Measurements from ENCODE around the gene REXO1.
"Not testable (repeated sequence)": the region's sequence is repeated elsewhere in the genome, so short reads cannot be mapped to it uniquely, and the experiment has no call there.

Gene REXO1

DNA sequence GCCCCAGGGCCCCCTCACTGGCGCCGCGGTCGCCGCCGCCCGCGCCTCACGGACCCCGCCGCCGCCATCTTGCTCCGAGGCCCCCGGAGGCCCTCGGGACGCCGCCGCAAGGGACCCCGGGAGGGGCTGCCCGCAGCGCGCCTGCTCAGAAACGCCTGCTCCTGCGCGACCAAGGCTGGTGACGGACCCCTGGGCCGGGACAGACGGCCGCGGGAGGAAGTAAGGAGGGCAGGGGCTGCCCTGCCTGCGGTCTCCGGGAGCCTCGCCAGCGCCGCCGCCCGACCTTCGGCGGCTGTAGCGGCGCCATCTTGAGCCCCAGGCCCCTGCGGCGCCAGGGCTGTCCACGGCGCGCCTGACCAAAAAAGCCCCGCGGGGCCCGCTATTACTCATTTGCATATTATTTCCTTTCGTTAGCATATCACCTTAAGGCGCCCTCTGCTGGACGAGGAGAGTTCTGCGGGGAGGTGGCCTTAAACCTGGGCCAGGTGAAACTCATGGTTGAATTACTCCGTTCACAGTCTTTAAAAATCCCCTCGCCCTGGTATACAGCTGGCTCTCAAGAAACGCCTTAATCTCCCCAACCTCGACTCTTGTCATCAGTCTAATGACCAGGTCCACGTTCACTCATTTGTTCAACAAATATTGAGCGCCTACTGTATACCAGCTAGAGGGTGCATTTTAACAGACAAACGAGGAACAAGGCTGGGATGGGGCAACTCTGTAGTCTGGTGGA lies at the start of gene REXO1:
Gene REXO1, minus strand, starts transcription at position 85 of the 733 bp plus-strand sequence. CDS start 125 bp downstream, outside the sequence.
- FAIRE-seq: no peak

DNA sequence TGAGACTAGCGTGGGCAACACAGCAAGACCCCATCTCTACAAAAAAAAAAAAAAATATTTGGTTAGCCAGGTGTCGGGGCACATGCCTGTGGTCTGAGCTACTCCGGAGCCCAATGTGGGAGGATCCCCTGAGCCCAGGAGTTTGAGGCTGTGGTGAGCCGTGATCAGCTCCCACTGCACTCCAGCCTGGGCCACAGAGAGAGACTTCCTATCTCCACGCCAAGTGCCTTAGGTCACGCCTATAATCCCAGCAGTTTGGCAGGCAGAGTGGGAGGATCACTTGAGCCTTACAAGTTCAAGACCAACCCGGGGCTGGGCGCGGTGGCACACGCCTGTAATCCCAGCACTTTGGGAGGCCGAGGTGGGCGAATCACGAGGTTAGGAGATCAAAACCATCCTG lies 48.2 kb upstream of the REXO1 start:
- FAIRE-seq: no peak

GRCh38 chr19:1893791-1894190 lies 45.5 kb upstream of the REXO1 start:
- no peak for FAIRE-seq

GRCh38 chr19:1889907-1890306 lies 41.6 kb upstream of the REXO1 start:
- no peak for FAIRE-seq

DNA sequence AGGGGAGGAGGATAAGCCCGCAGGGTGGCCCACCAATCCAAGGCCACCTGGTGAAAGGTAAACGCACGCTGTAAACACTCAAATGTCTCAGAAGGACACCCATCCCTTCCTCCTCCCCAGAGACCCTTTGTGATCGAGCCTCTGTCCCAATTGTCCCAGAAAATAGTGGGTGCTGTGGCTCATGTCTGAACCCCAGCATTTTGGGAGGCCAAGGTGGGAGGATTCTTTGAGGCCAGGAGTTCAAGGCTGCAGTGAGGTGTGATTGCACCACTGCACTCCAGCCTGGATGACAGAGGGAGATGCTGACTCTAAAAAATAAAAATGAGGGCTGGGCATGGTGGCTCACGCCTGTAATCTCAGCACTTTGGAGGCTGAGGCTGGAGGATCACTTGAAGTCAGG lies 40.1 kb upstream of the REXO1 start:
- no peak for FAIRE-seq

GRCh38 chr19:1886360-1886759 lies 38.1 kb upstream of the REXO1 start:
- FAIRE-seq: not testable (repeated sequence)

DNA sequence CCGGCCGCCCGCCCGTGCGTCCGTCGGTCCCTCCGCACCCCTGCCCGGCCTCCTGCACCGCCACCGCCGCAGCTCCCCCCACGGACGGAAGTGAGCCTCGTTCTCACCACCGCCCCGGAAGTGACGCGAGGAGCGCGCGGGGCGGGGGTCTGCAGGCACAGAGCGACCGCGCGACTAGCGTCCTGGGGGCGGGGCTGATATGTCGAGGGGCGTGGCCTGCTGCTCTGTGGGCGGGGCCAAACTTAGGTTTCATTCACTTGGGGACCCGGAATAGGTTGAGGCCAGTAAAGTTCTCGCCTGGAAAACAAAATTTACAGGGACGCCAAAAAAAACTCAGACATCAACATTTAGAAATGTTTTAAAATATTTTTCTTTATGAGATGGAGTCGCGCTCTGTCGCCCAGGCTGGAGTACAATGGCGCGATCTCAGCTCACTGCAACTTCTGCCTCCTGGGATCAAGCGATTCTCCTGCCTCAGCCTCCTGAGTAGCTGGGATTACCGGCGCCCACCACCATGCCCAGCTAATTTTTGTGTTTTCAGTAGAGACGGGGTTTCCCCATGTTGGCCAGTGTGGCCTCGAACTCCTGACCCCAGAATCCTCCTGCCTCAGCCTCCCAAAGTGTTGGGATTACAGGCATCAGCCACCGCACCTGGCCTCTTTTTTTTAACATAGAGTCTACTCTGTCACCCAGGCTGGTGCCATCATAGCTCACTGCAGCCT lies 37.3 kb upstream of the REXO1 start, which contains the start of gene ABHD17A:
Gene ABHD17A, minus strand, starts transcription at position 99 of the 722 bp plus-strand sequence. CDS start 3,930 bp downstream, outside the sequence.
- FAIRE-seq: peak; percentile 73

- FAIRE-seq: no peak
These were observed 36.5 kb upstream of the REXO1 start for GRCh38 chr19:1884719-1885334.

- no peak for FAIRE-seq
These were observed 36.0 kb upstream of the REXO1 start for GRCh38 chr19:1884291-1884718.

DNA sequence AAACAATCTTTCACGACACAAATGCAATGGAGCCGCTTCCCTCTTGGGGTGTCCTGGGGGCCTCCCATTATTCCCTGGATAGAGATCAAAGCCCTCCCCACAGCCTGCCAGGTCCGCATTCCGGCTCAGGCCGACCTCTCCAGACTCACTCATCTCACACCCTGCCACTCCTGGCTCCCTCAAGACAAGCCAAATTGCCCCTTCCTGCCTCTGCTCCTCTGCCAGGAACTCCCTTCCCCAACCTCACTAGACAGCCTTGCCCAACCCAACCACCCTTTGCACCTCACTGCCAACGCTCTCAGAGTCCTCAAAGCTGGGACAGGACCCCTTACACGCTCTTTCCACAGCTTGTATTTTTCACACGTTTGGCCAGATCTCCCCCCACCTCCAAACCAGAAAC lies 35.5 kb upstream of the REXO1 start:
- FAIRE-seq: no peak

DNA sequence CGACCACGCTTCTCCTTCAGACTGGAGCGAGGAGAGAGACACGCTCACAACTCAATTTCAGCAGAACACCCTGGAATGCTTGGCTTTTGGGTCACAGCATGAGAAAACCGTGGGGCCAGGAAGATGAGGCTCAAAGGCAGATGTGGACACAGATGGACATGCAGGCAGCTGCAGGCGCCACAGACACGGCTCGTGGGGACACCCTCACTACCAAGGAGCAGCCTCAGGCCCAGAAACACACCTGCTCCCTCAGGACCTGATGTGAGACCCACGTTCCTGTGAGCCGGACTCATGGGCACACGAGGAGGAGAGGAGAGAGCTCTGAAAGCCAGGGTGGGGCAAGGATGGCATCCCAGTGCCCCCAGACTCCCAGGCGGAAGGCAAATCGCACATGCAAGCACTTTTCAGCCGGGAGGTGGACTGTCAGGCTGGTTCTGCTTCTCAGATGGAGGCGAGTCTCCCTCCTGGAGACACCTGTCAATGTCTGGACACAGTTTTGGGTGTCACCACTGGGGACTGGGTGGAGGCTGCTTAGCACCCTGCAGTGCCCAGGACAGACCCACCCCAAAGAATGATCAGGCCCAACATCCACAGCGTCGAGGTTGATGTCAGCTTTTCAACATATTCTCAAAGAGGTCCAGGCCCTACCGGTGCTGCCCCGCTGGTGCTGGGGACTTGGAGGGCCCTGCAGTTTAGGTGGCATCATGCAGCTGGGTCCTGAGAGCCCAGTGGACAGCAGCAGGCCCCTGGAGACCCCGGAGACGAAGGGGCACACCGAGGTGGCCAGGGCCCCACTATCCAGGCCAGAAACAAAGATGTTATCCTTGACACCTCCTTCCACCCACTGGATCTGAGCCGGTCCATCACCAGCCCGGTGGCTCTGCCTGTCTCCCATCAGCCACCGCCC lies 34.8 kb upstream of the REXO1 start:
- no peak for FAIRE-seq

- FAIRE-seq: no peak
These were observed 34.0 kb upstream of the REXO1 start for GRCh38 chr19:1882089-1882785.

DNA sequence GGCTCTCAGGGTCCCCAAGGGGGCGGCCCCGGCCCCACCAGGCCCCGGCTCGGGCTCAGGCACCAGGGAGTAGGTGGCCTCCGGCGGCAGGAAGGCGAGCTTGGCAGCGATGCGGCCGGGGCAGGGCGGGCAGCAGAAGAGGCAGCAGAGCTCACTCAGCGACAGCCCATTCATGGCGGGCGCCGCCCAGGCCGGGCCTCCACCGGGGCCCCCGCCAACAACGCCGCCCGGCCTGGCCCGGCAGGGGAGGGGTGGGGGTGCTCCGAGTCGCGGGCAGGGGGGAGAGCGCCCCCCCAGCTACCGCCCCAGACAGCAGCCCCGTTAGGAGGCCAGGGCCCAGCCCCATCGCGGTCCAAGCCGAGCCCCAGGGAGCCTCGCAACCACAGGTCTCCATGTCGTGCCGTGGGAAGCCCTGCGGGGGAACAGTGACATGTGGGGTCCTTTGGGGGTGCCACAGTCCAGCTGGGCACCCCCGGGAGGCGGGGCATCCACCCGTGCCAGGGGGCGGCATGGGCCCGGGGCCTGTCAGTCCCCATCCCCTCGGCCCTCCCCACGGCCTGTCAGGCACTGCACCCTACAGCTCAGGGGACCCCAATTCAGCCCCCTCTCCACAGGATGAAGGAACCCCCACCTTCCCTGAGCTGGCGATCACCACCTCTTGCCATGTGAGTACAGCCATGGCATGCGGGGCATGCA lies 33.3 kb upstream of the REXO1 start:
- not testable (repeated sequence) for FAIRE-seq

DNA sequence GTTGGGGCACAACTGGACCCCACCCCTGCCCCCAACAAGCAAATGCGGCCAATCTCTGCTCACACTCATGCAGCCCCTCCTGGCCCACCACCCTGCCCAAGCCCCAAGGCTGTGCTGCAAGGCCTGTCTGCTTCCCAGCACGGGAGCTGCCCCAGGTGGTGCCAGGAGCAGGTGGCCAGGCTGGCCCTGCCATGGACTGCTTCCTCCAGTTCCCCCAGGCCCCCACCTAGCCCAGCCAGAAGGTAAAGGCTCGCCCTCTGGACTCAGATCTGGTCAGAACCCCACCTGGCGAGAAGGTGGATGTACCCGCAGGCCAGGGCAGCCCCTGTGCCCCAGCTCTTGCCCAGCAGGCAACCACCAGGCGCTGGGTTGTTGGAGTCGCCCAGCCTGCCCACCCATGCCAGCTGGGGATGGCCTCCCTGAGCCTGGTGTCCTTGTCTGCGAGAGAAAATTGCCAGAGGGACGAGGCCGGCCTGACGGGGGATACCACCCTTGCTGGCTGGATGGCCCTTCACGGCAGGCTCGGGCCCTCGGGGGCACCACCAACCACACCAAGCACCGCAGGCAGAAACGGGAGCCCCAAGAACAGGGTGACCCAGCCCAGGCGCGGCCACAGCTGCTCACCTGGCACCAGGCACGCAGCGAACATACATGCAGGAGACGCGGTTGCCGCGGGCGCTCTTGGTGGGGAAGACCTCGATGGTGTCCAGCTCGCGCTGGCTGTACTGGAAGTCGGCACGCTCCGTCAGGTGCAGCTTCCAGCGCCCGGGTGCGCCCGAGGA lies 32.5 kb upstream of the REXO1 start:
- FAIRE-seq: no peak

DNA sequence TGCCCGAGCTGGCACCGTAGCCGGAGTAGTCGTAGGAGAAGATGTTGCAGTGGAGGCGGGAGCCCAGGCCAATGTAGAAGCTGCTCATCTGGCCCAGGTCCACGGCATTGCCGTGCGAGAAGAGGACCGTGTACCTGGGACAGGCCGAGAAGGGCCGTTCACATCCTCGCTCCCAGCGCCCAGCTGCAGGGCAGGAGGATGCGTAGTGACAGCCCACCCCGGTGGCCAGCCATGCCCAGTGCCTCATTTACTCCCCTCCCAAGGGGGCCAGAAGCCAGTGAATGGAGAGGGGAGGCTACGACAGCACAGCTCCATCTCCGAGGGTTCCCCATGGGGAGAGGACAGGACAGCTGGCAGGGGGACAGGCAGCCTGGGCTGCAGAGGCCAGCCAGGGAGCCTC lies 31.7 kb upstream of the REXO1 start:
- not testable (repeated sequence) for FAIRE-seq

GRCh38 chr19:1878583-1878982 lies 30.3 kb upstream of the REXO1 start:
- FAIRE-seq: not testable (repeated sequence)

DNA sequence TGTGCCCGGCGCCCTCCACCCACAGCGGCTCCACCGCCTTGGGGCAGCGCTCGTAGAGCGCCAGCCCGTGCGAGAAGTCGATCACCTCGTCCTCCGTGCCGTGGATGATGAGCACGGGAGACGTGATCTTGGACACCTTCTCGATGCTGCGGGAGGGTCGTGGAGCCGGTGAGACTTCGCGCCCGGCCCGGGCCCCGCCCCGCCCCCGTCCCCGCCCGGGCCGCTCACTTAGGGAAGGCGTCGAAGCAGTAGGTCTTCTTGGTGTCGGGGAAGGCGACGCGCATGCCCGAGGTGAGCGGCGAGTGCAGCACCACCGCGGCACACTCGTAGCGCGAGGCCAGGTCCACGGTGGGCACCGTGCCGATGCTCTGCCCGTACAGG lies 29.0 kb upstream of the REXO1 start:
- FAIRE-seq: not testable (repeated sequence)

GRCh38 chr19:1876496-1877279 lies 28.4 kb upstream of the REXO1 start:
- not testable (repeated sequence) for FAIRE-seq

All from endometrium (tissue), 2 donors.